T-helper 2 cell treated with Interferon-gamma antibody and Interleukin-4, amounts not matched to agents 5 μg/mL and 100 μg/mL, for 36 hours (primary cell): ENCODE measurements around the gene TEAD1.

Source experiments
- DNase-seq: peaks from one replicate; pipeline ENCODE4 v3.0.0; 2021; ENCODE audit warnings: low spot score
- H3K27ac Mint-ChIP-seq: one replicate; pipeline ENCODE4 v1.8.0; 2021; ENCODE audit warnings: mild to moderate bottlenecking, mixed read lengths
- H3K27me3 Mint-ChIP-seq: one replicate; pipeline ENCODE4 v1.8.0; 2021; ENCODE audit warnings: low read depth, mixed read lengths
- H3K36me3 Mint-ChIP-seq: one replicate; pipeline ENCODE4 v1.8.0; 2021; ENCODE audit warnings: low read depth, mixed read lengths
- H3K4me1 Mint-ChIP-seq: one replicate; pipeline ENCODE4 v1.8.0; 2021; ENCODE audit warnings: low read depth, mixed read lengths
- H3K4me3 Mint-ChIP-seq: one replicate; pipeline ENCODE4 v1.8.0; 2022; ENCODE audit warnings: mild to moderate bottlenecking, moderate library complexity, mixed read lengths
- H3K9me3 Mint-ChIP-seq: one replicate; pipeline ENCODE4 v1.8.0; 2021; ENCODE audit warnings: mixed read lengths

The TEAD1 gene

DNA sequence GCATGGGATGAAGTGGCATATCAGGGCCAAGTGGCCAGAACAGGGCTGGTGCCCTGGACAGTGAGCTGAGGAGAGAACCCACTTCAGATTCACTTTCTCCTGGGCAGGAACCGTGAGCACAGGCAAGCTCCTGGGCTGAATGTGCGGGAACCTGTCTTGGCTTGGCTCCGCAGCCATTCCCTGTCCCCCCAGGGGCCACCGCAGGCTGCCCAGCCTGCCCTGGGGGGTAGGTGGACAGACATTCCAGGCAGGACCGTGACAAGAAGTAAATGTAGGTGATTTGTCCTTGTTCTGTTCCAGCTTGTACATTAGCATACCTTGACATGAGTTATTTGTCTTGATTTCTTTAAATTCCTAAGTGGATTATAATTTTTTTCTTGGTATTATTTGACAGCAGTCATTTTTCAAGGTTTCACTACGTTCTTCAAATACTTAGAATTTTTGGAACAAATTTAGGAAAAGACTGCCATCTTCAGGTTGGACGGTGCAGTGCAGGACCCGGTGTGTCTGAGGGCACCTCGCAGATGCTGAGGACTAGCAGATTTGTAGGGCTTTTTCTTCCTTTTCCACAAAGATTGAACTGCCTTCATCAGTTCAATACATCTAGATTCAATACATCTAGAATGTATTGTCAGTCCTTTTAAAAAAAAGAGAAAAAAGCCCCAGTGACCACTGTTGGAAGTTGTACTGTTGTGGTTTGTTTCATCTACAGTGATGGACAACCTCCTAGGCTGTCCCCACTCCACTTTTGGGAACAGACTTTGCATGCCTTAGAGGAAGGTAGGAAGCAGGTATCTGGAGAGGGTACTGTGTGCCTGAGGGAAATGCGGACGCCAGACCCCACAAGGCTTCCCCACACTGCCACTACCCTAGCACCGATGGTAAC, 219.8 kb downstream of the TEAD1 start:
- H3K27ac Mint-ChIP-seq: no peak overlapping the region
- DNase-seq: peak; percentile 22
- no peaks in the 10 kb centered on the region for H3K36me3 Mint-ChIP-seq
- H3K9me3 Mint-ChIP-seq: no peaks in the 10 kb centered on the region
- H3K4me3 Mint-ChIP-seq: no peak overlapping the region
- H3K27me3 Mint-ChIP-seq: peaks cover 2% of the 10 kb centered on the region
- H3K4me1 Mint-ChIP-seq: no peaks in the 10 kb centered on the region

DNA sequence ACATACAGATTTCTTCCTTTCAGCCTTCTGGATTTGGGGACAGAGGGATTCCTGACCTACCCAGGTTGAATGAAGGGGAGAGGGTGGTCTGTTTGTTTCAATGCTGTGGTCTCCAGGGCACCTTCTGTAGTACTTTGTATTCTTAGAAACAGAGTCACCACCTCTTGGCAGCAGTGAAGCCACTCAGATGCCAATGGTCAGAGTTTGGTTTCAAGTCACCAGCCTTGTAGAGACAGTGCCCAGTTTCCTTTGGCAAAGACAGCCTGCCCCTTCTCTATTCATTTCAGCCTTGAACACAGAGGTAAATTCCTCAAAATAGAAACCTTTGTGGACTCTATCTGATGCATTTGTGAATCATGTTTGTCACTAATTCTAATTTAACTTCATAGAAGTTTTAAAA, 223.2 kb downstream of the TEAD1 start:
- H3K27me3 Mint-ChIP-seq: no peaks in the 10 kb centered on the region
- no peak overlapping the region for H3K4me3 Mint-ChIP-seq
- no peak overlapping the region for H3K27ac Mint-ChIP-seq
- DNase-seq: no peak
- H3K4me1 Mint-ChIP-seq: no peaks in the 10 kb centered on the region
- no peaks in the 10 kb centered on the region for H3K9me3 Mint-ChIP-seq
- H3K36me3 Mint-ChIP-seq: no peaks in the 10 kb centered on the region

DNA sequence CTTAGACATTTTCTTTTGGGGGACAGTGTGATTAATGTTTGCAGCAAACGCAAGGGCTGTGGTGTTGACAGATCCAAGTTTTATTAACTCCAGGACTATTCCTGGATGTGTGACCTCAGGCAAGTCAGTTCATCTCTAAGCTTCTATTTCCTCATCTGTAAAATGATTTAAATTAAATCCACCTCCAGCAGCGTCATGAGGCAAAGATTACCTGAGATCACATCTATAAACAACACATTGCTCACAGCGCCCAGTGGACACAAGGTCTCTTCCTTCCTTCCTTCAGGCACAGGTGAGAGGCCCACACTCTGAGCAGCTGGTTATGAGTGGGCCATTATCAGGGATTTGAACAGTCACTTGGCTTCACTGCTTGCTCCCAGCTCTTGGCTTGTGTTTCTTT, 223.6 kb downstream of the TEAD1 start:
- Mint-ChIP-seq H3K27ac (no peak overlapping the region), H3K9me3 (no peaks in the 10 kb centered on the region), H3K4me1 (no peaks in the 10 kb centered on the region), H3K4me3 (no peak overlapping the region), H3K27me3 (no peaks in the 10 kb centered on the region), H3K36me3 (no peaks in the 10 kb centered on the region)
- DNase-seq: no peak

DNA sequence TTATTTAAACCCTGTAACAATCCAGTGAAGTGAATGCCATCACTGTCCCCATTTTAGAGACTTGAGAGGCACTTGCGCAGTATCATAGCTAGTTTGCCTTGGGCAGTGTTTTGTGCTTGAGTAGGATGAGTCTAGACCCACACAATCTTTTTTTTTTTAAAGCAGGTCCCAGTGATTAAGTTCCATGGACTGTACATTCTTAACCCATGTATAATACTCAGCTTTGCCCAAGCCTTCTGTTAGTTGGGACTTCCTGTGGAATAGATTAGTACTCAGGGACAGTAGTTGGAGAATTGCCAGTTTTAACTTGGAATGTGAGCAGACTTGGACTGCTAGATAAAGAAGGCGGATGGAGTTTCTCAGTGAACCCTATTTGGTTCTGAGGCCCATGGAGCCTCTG, 226.3 kb downstream of the TEAD1 start:
- DNase-seq: no peak
- Mint-ChIP-seq H3K9me3 (no peaks in the 10 kb centered on the region), H3K4me1 (no peaks in the 10 kb centered on the region), H3K36me3 (no peaks in the 10 kb centered on the region), H3K27me3 (peaks cover 2% of the 10 kb centered on the region), H3K4me3 (no peak overlapping the region), H3K27ac (no peak overlapping the region)

DNA sequence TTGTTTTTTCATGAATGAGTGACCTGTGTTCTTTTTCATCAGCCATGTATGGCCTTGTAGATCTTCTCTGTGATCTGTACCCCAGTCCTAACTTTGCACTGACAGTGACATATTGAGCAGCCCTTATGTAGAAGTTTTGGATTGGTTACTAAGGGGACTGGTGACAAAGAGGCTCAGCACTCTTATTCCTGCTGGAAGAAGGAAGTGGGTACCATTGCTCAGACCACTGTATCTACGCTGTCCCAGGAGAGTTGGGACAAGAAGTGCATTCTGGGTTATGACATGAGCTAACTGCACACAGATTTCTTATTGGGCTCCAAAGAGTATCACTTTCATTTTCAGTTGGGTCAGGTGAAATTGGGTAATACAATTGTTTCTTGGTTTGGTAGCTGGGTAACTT, 227.1 kb downstream of the TEAD1 start:
- Mint-ChIP-seq H3K9me3 (no peaks in the 10 kb centered on the region), H3K27me3 (peaks cover 2% of the 10 kb centered on the region), H3K36me3 (no peaks in the 10 kb centered on the region), H3K4me1 (no peaks in the 10 kb centered on the region), H3K4me3 (no peak overlapping the region), H3K27ac (no peak overlapping the region)
- no peak for DNase-seq

DNA sequence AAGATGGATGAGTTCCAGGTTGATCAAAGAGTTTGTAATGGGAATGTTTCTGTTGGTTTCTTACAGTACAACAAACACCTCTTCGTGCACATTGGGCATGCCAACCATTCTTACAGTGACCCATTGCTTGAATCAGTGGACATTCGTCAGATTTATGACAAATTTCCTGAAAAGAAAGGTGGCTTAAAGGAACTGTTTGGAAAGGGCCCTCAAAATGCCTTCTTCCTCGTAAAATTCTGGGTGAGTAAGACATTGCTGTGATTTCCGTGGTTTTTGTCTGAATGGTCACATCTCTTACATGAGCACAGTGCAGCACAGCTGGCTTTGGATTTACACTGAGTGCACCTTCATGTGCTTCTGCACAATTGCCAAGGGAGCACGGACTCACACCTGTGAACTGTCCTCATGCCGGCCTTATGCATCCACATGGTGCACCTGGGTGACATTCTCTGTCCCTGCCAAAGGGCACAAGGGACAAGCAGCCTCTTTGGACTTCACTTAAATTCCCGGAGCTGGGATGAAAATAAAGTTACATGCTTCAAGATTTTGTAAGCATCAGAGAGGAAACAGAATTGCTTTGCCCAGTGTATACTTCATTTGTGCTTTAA, 227.8 kb downstream of the TEAD1 start:
- Mint-ChIP-seq H3K27ac (no peak overlapping the region), H3K4me1 (no peaks in the 10 kb centered on the region), H3K36me3 (no peaks in the 10 kb centered on the region), H3K9me3 (no peaks in the 10 kb centered on the region), H3K4me3 (no peak overlapping the region), H3K27me3 (peaks cover 2% of the 10 kb centered on the region)
- no peak for DNase-seq

DNA sequence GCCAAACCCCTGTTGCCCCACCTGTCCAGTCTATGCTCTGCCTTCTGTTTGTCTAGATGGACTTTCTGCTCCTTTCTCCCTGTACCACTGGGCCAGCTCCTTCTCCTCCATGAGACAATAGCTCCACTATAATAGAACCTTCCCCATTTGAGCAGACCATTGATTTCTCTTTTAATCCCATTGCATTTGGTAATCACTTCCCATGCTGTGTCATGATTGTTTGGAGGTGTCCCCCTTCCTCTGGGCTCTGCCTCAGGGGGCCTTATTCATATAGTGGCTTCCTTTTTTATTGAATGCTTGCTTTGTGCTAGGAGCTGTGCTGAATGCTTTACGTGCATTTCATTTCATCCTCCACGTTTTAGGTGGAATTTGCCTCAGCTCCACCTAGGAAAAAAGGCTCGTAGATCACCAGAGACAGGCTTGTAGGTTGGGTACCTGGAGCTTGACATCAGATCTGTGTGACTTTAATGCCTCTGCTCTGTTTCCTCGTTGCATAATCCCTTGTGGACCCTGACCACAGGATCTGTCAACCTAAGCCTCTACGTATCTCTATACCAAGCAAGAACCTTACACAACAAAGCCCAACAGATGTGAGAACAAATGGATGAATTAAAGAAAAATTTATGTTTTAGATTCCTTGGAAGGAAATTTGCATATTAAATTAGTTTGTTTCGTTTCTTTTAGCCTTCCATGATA, 228.7 kb downstream of the TEAD1 start:
- no peaks in the 10 kb centered on the region for H3K4me1 Mint-ChIP-seq
- H3K27me3 Mint-ChIP-seq: peaks cover 2% of the 10 kb centered on the region
- H3K9me3 Mint-ChIP-seq: no peaks in the 10 kb centered on the region
- no peak overlapping the region for H3K27ac Mint-ChIP-seq
- no peak overlapping the region for H3K4me3 Mint-ChIP-seq
- H3K36me3 Mint-ChIP-seq: no peaks in the 10 kb centered on the region
- no peak for DNase-seq

DNA sequence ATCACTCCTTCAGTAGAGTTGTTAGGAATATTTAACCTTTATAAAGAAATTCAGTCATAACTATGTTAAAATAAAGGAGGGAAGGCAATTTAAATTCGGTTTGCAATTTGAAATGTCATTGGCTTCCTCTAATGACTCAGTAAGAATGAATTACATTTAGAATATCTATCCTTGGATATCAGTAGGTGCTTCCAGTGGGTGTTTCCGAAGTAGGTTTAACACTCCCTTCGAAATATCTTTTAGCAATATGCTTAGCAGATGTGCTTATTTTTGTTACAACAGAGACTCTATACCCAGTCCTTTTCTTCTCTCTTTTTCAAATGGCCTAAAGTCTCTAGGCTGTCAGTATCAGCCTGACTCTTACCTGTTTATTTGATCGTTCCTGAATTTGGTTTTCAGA, 231.2 kb downstream of the TEAD1 start:
- Mint-ChIP-seq H3K4me1 (no peaks in the 10 kb centered on the region), H3K27ac (no peak overlapping the region), H3K36me3 (no peaks in the 10 kb centered on the region), H3K4me3 (no peak overlapping the region), H3K27me3 (peaks cover 2% of the 10 kb centered on the region), H3K9me3 (no peaks in the 10 kb centered on the region)
- DNase-seq: no peak

DNA sequence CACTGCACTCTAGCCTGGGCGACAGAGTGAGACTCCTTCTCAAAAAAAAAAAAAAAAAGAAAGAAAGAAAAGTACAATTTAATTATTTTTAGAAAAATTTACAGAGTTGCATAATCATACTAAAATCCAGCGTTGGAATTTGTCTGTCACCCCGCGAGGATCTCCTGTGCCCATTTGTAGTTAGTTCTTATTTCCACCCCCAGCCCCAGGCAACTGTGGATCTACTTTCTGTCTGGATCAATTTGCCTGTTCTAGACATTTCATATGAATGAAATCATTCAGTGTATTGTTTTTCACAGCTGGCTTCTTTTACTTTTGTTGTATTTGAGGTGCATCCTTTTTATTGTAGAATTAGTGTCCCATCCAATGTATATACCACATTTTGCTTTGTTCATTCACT, 232.3 kb downstream of the TEAD1 start:
- Mint-ChIP-seq H3K27ac (no peak overlapping the region), H3K27me3 (peaks cover 2% of the 10 kb centered on the region), H3K9me3 (no peaks in the 10 kb centered on the region), H3K4me1 (no peaks in the 10 kb centered on the region), H3K36me3 (no peaks in the 10 kb centered on the region), H3K4me3 (no peak overlapping the region)
- no peak for DNase-seq

DNA sequence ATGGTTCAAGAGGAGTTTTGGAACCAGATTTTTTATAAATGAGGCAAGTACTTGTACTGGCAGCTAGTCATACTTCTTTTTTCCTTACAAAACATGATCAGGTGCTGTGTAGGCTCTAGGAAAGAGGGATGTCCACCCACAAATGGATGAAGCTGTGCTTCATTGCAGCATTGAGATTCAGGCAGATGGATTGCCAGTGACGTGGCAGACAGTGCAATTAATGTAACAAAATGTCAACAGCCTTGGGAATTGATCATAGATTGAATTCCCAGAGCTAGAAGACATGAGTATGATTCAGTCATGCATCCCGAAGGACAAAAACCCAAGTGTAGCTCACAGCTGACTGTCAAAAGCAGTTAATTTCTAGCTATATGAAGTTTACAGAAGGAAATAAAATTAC, 235.7 kb downstream of the TEAD1 start:
- Mint-ChIP-seq H3K4me1 (no peaks in the 10 kb centered on the region), H3K27me3 (peaks cover 3% of the 10 kb centered on the region), H3K9me3 (no peaks in the 10 kb centered on the region), H3K27ac (no peak overlapping the region), H3K4me3 (no peak overlapping the region), H3K36me3 (no peaks in the 10 kb centered on the region)
- DNase-seq: no peak

DNA sequence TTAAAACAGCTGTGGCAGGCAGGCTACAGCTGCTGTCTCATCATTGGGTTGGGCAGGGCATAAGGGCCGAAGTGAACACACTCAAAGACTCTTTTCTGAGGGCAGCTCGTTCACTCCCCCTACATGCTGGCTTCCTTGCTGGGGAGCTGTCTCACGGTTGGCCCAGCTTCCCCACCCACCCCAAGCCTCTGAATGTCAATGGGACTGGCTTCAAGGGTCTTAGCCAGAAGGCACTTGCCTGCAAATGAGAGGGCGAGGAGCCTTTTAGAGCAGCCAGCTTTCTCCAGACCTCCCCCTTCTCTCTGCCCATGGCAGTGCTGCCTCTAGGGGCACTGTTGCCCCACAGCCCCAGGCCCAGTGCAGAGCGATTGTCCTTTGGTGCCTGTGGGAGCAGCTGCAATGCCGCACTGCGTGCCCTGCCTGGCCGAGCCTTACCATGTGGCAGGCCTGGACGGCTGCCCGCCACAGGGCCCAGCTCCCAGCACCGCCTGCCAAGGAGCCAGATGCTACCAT, 240.2 kb downstream of the TEAD1 start:
- no peak overlapping the region for H3K27ac Mint-ChIP-seq
- no peak overlapping the region for H3K4me3 Mint-ChIP-seq
- no peak for DNase-seq
- H3K9me3 Mint-ChIP-seq: no peaks in the 10 kb centered on the region
- H3K36me3 Mint-ChIP-seq: no peaks in the 10 kb centered on the region
- no peaks in the 10 kb centered on the region for H3K4me1 Mint-ChIP-seq
- peaks cover 10% of the 10 kb centered on the region for H3K27me3 Mint-ChIP-seq

DNA sequence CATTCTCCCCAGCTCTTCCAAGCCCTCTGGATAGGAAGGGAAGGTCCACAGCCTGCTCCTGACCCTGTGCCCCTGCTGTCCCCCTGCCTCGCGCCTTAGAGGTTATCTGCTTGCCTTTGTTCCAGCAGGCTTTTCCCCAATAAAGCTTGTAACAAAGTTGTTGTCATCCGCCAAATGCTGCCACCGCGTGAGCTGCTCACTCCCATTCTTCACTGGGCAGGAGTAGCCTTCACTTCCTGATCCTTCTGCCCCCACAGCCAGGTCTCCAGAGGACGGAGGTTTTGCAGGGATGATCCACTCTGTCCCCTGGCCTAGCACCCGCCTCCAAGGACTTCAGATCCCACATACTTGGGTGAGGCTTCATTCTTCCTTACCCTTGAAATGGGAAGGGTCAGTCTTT, 240.9 kb downstream of the TEAD1 start:
- DNase-seq: no peak
- H3K27ac Mint-ChIP-seq: no peak overlapping the region
- peaks cover 10% of the 10 kb centered on the region for H3K27me3 Mint-ChIP-seq
- no peak overlapping the region for H3K4me3 Mint-ChIP-seq
- H3K36me3 Mint-ChIP-seq: no peaks in the 10 kb centered on the region
- no peaks in the 10 kb centered on the region for H3K9me3 Mint-ChIP-seq
- H3K4me1 Mint-ChIP-seq: no peaks in the 10 kb centered on the region

DNA sequence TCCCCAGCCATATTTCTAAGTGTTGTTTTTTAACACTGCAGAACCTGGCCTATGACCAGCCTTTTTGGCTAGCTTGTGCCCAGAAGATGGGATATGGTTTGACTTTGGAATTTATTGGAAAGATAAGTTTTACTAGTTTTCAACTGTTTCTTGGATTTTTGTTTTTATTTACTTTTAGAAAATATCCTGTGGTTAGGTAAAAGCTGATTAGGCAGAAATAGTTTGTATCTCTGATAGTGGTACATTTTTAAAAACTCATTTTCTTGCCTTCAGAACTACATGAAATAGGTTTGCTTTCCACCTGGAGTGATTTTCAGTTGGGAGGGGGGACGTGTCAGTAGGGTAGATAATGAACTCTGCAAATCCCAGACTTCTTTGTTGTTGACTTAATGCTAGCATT, 243.6 kb downstream of the TEAD1 start:
- H3K27me3 Mint-ChIP-seq: peaks cover 10% of the 10 kb centered on the region
- H3K4me1 Mint-ChIP-seq: no peaks in the 10 kb centered on the region
- no peak for DNase-seq
- no peak overlapping the region for H3K4me3 Mint-ChIP-seq
- H3K27ac Mint-ChIP-seq: no peak overlapping the region
- H3K9me3 Mint-ChIP-seq: no peaks in the 10 kb centered on the region
- no peaks in the 10 kb centered on the region for H3K36me3 Mint-ChIP-seq

DNA sequence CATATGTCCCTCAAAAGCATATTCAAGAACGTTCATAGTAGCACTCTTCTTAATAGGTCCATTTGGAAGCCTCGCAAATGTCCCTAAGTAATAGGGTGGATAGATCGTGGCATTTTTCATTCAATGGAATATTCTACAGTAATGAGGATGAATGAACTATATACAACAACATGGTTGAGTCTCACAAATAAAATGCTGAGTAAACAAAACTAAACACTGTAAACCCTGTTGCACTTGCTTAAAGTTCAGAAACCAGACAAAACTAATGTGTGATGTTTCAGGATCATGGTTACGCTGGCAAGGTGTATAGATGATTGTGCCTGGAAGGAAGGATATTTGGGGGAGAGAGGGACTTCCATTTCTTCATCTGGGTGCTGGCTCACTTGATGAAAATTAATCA, 244.4 kb downstream of the TEAD1 start:
- Mint-ChIP-seq H3K27ac (no peak overlapping the region), H3K36me3 (no peaks in the 10 kb centered on the region), H3K4me1 (no peaks in the 10 kb centered on the region), H3K27me3 (peaks cover 10% of the 10 kb centered on the region), H3K9me3 (no peaks in the 10 kb centered on the region), H3K4me3 (no peak overlapping the region)
- no peak for DNase-seq
